ENCODE results near the gene GPR137. TPM values are rescaled to one million over a fixed set of nuclear protein-coding genes. Genes with fewer than 3 reads are reported as not detected.

GPR137 gene
- polyA plus RNA-seq, 3 donors, result 7.8 to 21.0 (median 9.3) TPM

DNA sequence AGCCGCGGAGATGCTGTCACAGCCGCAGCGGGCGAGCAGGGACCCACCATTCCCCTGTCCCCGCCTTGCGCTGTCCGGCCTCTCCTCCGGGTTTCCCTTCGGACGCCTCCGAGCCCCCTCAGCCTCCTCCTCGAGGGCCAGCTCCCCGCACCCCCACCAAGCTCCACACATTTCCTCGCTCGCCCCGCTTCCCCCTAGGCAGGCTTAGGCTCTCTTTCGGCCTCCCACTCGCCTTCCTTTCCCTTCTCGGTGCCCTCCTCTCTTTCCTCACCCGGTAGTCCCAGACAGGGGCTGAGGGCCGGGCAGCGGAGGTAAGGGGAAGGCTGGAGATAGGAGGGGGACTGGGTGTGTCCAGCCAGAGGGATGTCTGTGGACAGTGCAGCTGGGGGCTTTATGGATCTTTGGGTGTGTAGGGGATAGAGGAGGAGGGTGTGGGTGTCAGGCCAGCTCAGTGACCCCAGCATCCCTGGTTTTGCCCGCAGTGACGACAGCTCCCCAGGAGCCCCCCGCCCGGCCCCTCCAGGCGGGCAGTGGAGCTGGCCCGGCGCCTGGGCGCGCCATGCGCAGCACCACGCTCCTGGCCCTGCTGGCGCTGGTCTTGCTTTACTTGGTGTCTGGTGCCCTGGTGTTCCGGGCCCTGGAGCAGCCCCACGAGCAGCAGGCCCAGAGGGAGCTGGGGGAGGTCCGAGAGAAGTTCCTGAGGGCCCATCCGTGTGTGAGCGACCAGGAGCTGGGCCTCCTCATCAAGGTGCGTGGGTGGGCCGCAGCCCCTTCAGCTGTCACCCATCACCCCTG lies 7.0 kb downstream of the GPR137 start:
- WGBS (ENCODE audit: insufficient coverage), result 31% methylated on average over 33 of the region's 42 CpGs
- intact Hi-C loops (cut with micrococcal nuclease), result no loop called here
- Mint-ChIP-seq H3K4me3 (peak overlapping the region; percentile 31 to 70), H3K4me1 (peaks cover 6% of the 10 kb centered on the region), H3K36me3 (peaks cover 5 to 16% of the 10 kb centered on the region in 2 donors), H3K9me3 (peaks cover 0 to 22% (median 4%) of the 10 kb centered on the region in 7 donors), H3K27me3 (ENCODE audit: low read depth in 3 of 3) (peaks cover 69 to 87% (median 74%) of the 10 kb centered on the region in 3 donors), H3K27ac (no peak overlapping the region)
- H3K9ac ChIP-seq (ENCODE audit: insufficient read depth, low read length, poor library complexity, severe bottlenecking), result no peak overlapping the region
- H4K20me1 ChIP-seq (ENCODE audit: insufficient read depth, low read length), result no peaks in the 10 kb centered on the region
- DNase-seq, result no peak
- peaks cover 5 to 15% of the 10 kb centered on the region in 2 donors for H3K4me1 ChIP-seq (ENCODE audit: control insufficient read depth in 1 of 2, insufficient read depth in 2 of 2, low read length in 2 of 2)
- peak overlapping the region; percentile 54 for H3K4me2 ChIP-seq (replicated peaks; ENCODE audit: extremely low read depth, low read length, poor library complexity, severe bottlenecking)
- H3K4me3 ChIP-seq (replicated peaks in 1 of 3; ENCODE audit: low read depth in 2 of 3, low read length in 3 of 3), result peak overlapping the region in 1 of 3 experiments; percentile 25
- TF ChIP-seq, protein P1, sequence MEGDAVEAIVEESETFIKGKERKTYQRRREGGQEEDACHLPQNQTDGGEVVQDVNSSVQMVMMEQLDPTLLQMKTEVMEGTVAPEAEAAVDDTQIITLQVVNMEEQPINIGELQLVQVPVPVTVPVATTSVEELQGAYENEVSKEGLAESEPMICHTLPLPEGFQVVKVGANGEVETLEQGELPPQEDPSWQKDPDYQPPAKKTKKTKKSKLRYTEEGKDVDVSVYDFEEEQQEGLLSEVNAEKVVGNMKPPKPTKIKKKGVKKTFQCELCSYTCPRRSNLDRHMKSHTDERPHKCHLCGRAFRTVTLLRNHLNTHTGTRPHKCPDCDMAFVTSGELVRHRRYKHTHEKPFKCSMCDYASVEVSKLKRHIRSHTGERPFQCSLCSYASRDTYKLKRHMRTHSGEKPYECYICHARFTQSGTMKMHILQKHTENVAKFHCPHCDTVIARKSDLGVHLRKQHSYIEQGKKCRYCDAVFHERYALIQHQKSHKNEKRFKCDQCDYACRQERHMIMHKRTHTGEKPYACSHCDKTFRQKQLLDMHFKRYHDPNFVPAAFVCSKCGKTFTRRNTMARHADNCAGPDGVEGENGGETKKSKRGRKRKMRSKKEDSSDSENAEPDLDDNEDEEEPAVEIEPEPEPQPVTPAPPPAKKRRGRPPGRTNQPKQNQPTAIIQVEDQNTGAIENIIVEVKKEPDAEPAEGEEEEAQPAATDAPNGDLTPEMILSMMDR (IDR thresholded peaks at IDR 0.05), result no peak
- H3K79me2 ChIP-seq (ENCODE audit: insufficient read depth, low read length), result no peaks in the 10 kb centered on the region
- H3K36me3 ChIP-seq (replicated peaks in 1 of 2; ENCODE audit: control insufficient read depth in 1 of 2, insufficient read depth in 2 of 2, low read length in 2 of 2), result no peaks in the 10 kb centered on the region
- H2AFZ ChIP-seq (ENCODE audit: insufficient read depth, low read depth, low read length, poor library complexity, severe bottlenecking), result no peak overlapping the region
- peaks cover 4 to 42% of the 10 kb centered on the region in 2 donors for H3K9me3 ChIP-seq (replicated peaks in 1 of 2; ENCODE audit: control insufficient read depth in 1 of 2, insufficient read depth in 1 of 2, low read length in 2 of 2)
- no peak overlapping the region for H3K27ac ChIP-seq (ENCODE audit: low read depth in 1 of 2, low read length in 2 of 2)
- H3K27me3 ChIP-seq (ENCODE audit: control insufficient read depth in 2 of 2, insufficient read depth in 2 of 2, low read length in 2 of 2), result peaks cover 56 to 70% of the 10 kb centered on the region in 2 donors

DNA sequence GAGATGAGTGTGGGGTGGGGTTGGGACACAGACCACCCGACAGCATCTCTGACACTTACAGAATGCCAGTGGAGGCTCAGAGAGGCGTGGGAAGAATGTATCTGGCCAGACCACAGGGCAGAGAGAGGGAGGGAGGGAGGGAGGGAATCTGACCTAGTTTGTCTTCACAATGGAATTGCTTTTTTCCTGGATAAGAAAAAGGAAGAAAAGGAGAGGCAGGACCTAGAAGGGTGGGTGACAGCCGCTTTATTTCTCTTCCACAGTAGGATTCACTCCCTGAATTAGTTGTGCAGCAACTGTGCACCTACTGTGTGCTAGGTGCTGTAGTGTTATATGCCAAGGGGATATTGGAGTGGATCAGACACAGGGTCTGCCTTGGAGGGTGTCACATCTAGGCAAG lies 9.1 kb downstream of the GPR137 start:
- no peak for DNase-seq
- TF ChIP-seq, protein P1 (IDR thresholded peaks at IDR 0.05), result no peak
- H3K27ac Mint-ChIP-seq, result peak overlapping the region in 1 of 7 donors; percentile 44
- intact Hi-C loops (cut with micrococcal nuclease), result no loop called here
- peaks cover 5 to 20% of the 10 kb centered on the region in 2 donors for H3K36me3 Mint-ChIP-seq
- no peak overlapping the region for H3K9ac ChIP-seq (ENCODE audit: insufficient read depth, low read length, poor library complexity, severe bottlenecking)
- H3K27ac ChIP-seq (ENCODE audit: low read depth in 1 of 2, low read length in 2 of 2), result no peak overlapping the region
- peaks cover 86 to 95% (median 91%) of the 10 kb centered on the region in 3 donors for H3K27me3 Mint-ChIP-seq (ENCODE audit: low read depth in 3 of 3)
- H3K27me3 ChIP-seq (ENCODE audit: control insufficient read depth in 2 of 2, insufficient read depth in 2 of 2, low read length in 2 of 2), result peaks cover 73 to 91% of the 10 kb centered on the region in 2 donors
- no peak overlapping the region for H3K4me2 ChIP-seq (replicated peaks; ENCODE audit: extremely low read depth, low read length, poor library complexity, severe bottlenecking)
- peaks cover 0 to 38% (median 9%) of the 10 kb centered on the region in 7 donors for H3K9me3 Mint-ChIP-seq
- H3K4me1 Mint-ChIP-seq, result peaks cover 16% of the 10 kb centered on the region
- no peaks in the 10 kb centered on the region for H3K79me2 ChIP-seq (ENCODE audit: insufficient read depth, low read length)
- H4K20me1 ChIP-seq (ENCODE audit: insufficient read depth, low read length), result no peaks in the 10 kb centered on the region
- H3K9me3 ChIP-seq (replicated peaks in 1 of 2; ENCODE audit: control insufficient read depth in 1 of 2, insufficient read depth in 1 of 2, low read length in 2 of 2), result peaks cover 5 to 54% of the 10 kb centered on the region in 2 donors
- peaks cover 11 to 24% of the 10 kb centered on the region in 2 donors for H3K4me1 ChIP-seq (ENCODE audit: control insufficient read depth in 1 of 2, insufficient read depth in 2 of 2, low read length in 2 of 2)
- H3K36me3 ChIP-seq (replicated peaks in 1 of 2; ENCODE audit: control insufficient read depth in 1 of 2, insufficient read depth in 2 of 2, low read length in 2 of 2), result no peaks in the 10 kb centered on the region
- no peak overlapping the region for H2AFZ ChIP-seq (ENCODE audit: insufficient read depth, low read depth, low read length, poor library complexity, severe bottlenecking)
- no peak overlapping the region for H3K4me3 ChIP-seq (replicated peaks in 1 of 3; ENCODE audit: low read depth in 2 of 3, low read length in 3 of 3)
- whole genome bisulfite sequencing (ENCODE audit: insufficient coverage), result 50% methylated on average over 1 of the region's 3 CpGs
- peak overlapping the region in 1 of 2 donors; percentile 91 for H3K4me3 Mint-ChIP-seq
